Tibial nerve (tissue), 4 donors: Measurements from ENCODE around the gene PSME4. TPM values are rescaled to one million over a fixed set of nuclear protein-coding genes. Genes with fewer than 3 reads are reported as not detected.

Source experiments
- DNase-seq, 2 donors: peaks; one replicate each; pipeline ENCODE4 v3.0.0-alpha.2; 2019; ENCODE audit warnings: low spot score in 2 of 2
- H3K27ac ChIP-seq, 4 donors: fragments of 200-600 bp; sonication (generic) in 3 of 4; one replicate each; pipeline ENCODE4 v1.5.1; 2017 to 2019; ENCODE audit warnings: mild to moderate bottlenecking in 1 of 4
- H3K27me3 ChIP-seq, 2 donors: fragments of 200-600 bp; sonication (generic) in 1 of 2; one replicate each; pipeline versions ENCODE4 v1.5.1 to v1.6.0; 2017 to 2019
- H3K36me3 ChIP-seq, 3 donors: fragments of 200-600 bp; sonication (generic); one replicate each; pipeline ENCODE4 v1.5.1; 2018 to 2019
- H3K4me1 ChIP-seq, 4 donors: fragments of 200-600 bp; sonication (generic) in 3 of 4; one replicate each; pipeline ENCODE4 v1.5.1; 2017 to 2019
- H3K4me3 ChIP-seq, 4 donors: fragments of 200-600 bp; sonication (generic) in 3 of 4; one replicate each; pipeline ENCODE4 v1.5.1; 2017 to 2019; ENCODE audit warnings: mild to moderate bottlenecking in 1 of 4, moderate library complexity in 1 of 4
- H3K9me3 ChIP-seq, 4 donors: fragments of 200-600 bp; sonication (generic) in 3 of 4; one replicate each; pipeline ENCODE4 v1.5.1; 2017 to 2019
- EP300 ChIP-seq, 2 donors: sonication (generic); formaldehyde crosslinking; IDR thresholded peaks; one replicate each; pipeline ENCODE4 v1.6.1; 2017; ENCODE audit warnings: antibody characterized with exemption in 2 of 2, mild to moderate bottlenecking in 1 of 2
- POLR2A ChIP-seq, 2 donors: fragments of 450-650 bp; IDR thresholded peaks; one replicate each; pipeline ENCODE4 v1.6.1; 2017; ENCODE audit warnings: antibody characterized with exemption in 2 of 2, mild to moderate bottlenecking in 2 of 2, moderate library complexity in 2 of 2
- WGBS, 2 donors: methylation state at CpG; one replicate each; pipeline ENCODE4 v1.1.5; 2018; 5-methylcytosine and 5-hydroxymethylcytosine counted together
- total RNA-seq, 4 donors: library from RNA; depleted of rRNA; stranded (reverse); fragments of >200 nt; gene quantifications; one replicate each; pipeline ENCODE4 v1.1.0, GENCODE V29; 2016
- TF ChIP-seq, protein P1 (sequence below), 5 experiments: fragments of 200-600 bp in 3 of 5; fragments of 450-650 bp in 2 of 5; sonication (generic) in 3 of 5; IDR thresholded peaks; one replicate each; pipeline ENCODE4 v1.5.1; 2016 to 2019; ENCODE audit warnings: antibody characterized with exemption in 5 of 5, mild to moderate bottlenecking in 3 of 5, moderate library complexity in 2 of 5

Gene PSME4
- total RNA-seq, 4 donors from 2014 or later, result 32.4 to 50.6 (median 38.5) TPM

DNA sequence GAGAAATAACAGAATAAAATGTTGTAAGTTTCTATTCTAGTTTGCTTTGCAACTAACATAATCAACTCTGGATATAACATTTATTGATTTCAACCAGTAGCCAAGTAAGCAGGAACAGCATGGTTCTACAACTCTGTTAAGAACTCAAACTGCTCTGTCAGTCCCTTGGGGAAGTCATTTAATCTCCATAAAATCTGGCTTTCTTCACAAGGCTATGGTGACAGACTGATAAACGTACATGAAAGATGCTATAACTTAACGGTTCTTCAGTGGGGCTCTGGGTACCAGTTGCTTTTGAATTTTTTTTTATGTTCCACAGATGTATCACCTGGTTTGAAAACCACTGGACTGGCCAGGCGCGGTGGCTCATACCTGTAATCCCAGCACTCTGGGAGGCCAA lies 10.3 kb downstream of the PSME4 start:
- H3K4me1 ChIP-seq, result peaks cover 0 to 37% (median 11%) of the 10 kb centered on the region in 4 donors
- H3K27me3 ChIP-seq, result no peaks in the 10 kb centered on the region
- 61 to 66% methylated on average over 4 of the region's 4 CpGs for WGBS, 2 donors
- no peaks in the 10 kb centered on the region for H3K36me3 ChIP-seq
- no peak overlapping the region for H3K27ac ChIP-seq
- no peak for TF ChIP-seq EP300 (IDR thresholded peaks at IDR 0.05)
- TF ChIP-seq POLR2A (IDR thresholded peaks at IDR 0.05), result no peak
- TF ChIP-seq, protein P1, sequence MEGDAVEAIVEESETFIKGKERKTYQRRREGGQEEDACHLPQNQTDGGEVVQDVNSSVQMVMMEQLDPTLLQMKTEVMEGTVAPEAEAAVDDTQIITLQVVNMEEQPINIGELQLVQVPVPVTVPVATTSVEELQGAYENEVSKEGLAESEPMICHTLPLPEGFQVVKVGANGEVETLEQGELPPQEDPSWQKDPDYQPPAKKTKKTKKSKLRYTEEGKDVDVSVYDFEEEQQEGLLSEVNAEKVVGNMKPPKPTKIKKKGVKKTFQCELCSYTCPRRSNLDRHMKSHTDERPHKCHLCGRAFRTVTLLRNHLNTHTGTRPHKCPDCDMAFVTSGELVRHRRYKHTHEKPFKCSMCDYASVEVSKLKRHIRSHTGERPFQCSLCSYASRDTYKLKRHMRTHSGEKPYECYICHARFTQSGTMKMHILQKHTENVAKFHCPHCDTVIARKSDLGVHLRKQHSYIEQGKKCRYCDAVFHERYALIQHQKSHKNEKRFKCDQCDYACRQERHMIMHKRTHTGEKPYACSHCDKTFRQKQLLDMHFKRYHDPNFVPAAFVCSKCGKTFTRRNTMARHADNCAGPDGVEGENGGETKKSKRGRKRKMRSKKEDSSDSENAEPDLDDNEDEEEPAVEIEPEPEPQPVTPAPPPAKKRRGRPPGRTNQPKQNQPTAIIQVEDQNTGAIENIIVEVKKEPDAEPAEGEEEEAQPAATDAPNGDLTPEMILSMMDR (IDR thresholded peaks at IDR 0.05), result no peak
- no peak overlapping the region for H3K4me3 ChIP-seq
- H3K9me3 ChIP-seq, result no peaks in the 10 kb centered on the region
- no peak for DNase-seq

DNA sequence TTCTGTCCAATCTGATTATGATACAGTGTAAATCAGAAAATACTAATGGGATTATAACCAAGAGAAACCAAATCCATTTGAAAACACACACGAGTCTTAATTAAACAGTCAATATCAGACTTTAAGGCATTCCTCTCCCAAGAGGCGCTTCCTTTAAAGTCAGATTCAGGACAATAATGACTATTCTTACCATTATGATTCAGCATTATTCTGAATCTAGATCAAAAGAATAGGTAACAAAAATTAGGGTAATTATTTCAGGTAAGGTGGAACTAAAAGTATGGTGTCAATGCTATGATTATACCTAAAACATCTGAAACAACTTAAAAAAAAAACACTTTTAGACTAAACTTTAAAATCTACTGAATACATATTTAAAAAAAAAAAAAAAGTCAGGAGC lies 12.3 kb downstream of the PSME4 start:
- no peak for DNase-seq
- Histone ChIP-seq H3K27ac (no peak overlapping the region), H3K9me3 (no peaks in the 10 kb centered on the region), H3K4me1 (peaks cover 0 to 22% (median 5%) of the 10 kb centered on the region in 4 donors), H3K36me3 (no peaks in the 10 kb centered on the region), H3K4me3 (no peak overlapping the region), H3K27me3 (no peaks in the 10 kb centered on the region)
- TF ChIP-seq EP300 (IDR thresholded peaks at IDR 0.05) (no peak), POLR2A (IDR thresholded peaks at IDR 0.05) (no peak)
- TF ChIP-seq, protein P1 (IDR thresholded peaks at IDR 0.05), result no peak
- 93 to 96% methylated on average over 2 of the region's 2 CpGs for whole genome bisulfite sequencing, 2 donors

DNA sequence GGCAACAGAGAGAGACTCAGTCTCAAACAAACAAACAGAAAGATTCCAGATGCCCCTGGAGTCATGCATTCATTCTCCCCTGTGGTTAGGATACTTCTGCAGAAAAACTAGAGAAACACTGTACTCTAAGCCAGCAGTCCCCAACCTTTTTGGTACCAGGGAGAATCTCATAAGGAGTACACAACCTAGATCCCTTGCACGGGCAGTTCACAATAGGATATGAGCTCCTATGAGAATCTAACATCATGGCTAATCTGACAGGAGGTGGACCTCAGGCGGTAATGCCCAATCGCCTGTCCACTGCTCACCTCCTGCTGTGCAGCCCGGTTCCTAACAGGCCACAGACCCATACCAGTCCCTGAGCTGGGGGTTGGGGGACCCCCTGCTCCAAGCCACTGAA lies 18.3 kb downstream of the PSME4 start:
- Histone ChIP-seq H3K36me3 (peaks cover 0 to 12% (median 0%) of the 10 kb centered on the region in 3 donors), H3K27ac (no peak overlapping the region), H3K4me1 (peaks cover 0 to 11% (median 2%) of the 10 kb centered on the region in 4 donors), H3K9me3 (no peaks in the 10 kb centered on the region), H3K27me3 (no peaks in the 10 kb centered on the region), H3K4me3 (no peak overlapping the region)
- TF ChIP-seq EP300 (IDR thresholded peaks at IDR 0.05) (no peak), POLR2A (IDR thresholded peaks at IDR 0.05) (no peak)
- TF ChIP-seq, protein P1 (IDR thresholded peaks at IDR 0.05), result no peak
- 76 to 90% methylated on average over 4 of the region's 4 CpGs for WGBS, 2 donors
- no peak for DNase-seq

DNA sequence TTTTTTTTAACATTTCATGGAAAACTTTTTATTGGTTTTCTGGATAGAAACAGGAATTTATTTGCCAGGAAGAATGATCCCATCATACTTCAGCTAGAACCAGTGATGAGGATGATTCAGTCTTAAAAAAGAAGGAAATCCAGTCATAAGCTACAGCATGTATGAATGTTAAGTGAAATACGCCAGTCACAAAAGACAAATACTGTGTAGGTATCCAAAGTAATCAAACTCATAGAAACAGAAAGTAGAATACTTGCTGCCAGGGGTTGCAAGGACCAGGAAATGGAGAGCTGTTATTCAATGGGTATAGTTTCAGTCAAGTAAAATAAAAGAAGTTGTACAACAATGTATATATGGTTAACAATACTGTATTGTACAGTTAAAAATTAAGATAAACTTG lies 21.3 kb downstream of the PSME4 start:
- TF ChIP-seq, protein P1 (IDR thresholded peaks at IDR 0.05), result no peak
- TF ChIP-seq EP300 (IDR thresholded peaks at IDR 0.05), result no peak
- no peak for TF ChIP-seq POLR2A (IDR thresholded peaks at IDR 0.05)
- no peak for DNase-seq
- Histone ChIP-seq H3K27me3 (no peaks in the 10 kb centered on the region), H3K9me3 (no peaks in the 10 kb centered on the region), H3K4me3 (no peak overlapping the region), H3K4me1 (peaks cover 0 to 26% (median 6%) of the 10 kb centered on the region in 4 donors), H3K27ac (no peak overlapping the region), H3K36me3 (peaks cover 0 to 28% (median 0%) of the 10 kb centered on the region in 3 donors)
- 58 to 64% methylated on average over 1 of the region's 1 CpG for WGBS, 2 donors

DNA sequence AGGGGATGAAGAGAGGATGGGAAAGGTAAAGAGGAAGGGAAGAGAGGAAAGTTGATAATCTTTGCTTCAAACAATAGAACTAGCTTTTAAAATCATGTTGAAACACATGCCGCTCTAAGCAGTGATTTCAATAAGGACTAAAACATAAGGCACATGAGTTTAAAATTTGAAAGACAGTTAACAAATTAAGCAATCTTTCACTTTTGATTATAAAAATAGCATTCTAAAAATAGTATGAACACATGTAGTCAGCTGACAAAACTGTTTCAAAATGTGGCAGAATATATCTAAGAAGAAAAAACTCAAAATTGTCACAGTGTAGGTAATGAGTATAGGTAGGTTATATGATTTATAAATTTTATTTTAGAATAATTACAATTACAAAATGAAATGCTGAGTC lies 25.3 kb downstream of the PSME4 start:
- H3K4me3 ChIP-seq, result no peak overlapping the region
- no peak for DNase-seq
- H3K36me3 ChIP-seq, result peaks cover 0 to 38% (median 0%) of the 10 kb centered on the region in 3 donors
- peaks cover 0 to 30% (median 6%) of the 10 kb centered on the region in 4 donors for H3K4me1 ChIP-seq
- no peak overlapping the region for H3K27ac ChIP-seq
- WGBS, 2 donors, result 88 to 91% methylated on average over 1 of the region's 1 CpG
- TF ChIP-seq EP300 (IDR thresholded peaks at IDR 0.05) (no peak), POLR2A (IDR thresholded peaks at IDR 0.05) (no peak)
- TF ChIP-seq, protein P1 (IDR thresholded peaks at IDR 0.05), result no peak
- H3K27me3 ChIP-seq, result no peaks in the 10 kb centered on the region
- no peaks in the 10 kb centered on the region for H3K9me3 ChIP-seq
